NOMO-1 treated with dmso at 0.1 percent for 144 hours (cell line): ENCODE measurements around the gene STARD8.

ENCODE experiments used
- DNase-seq: peaks from one replicate; lab custom pipeline; 2025; ENCODE audit not compliant: unreplicated experiment; lab: John Stamatoyannopoulos, UW

The STARD8 gene

GRCh38 chrX:68749426-68749825, 102.0 kb downstream of the STARD8 start:
- no peak for DNase-seq

- DNase-seq, result no peak
These were observed 102.8 kb downstream of the STARD8 start for GRCh38 chrX:68750316-68750715.

GRCh38 chrX:68751372-68751771, 103.9 kb downstream of the STARD8 start:
- no peak for DNase-seq

- no peak for DNase-seq
These were observed 105.8 kb downstream of the STARD8 start for GRCh38 chrX:68753218-68753617.

GRCh38 chrX:68754406-68754805, 106.9 kb downstream of the STARD8 start:
- DNase-seq, result no peak

GRCh38 chrX:68755616-68756125, 108.2 kb downstream of the STARD8 start:
- DNase-seq, result no peak

GRCh38 chrX:68757331-68757730, 109.9 kb downstream of the STARD8 start:
- no peak for DNase-seq

GRCh38 chrX:68757731-68758130, 110.3 kb downstream of the STARD8 start:
- no peak for DNase-seq

- DNase-seq, result no peak
These were observed 111.2 kb downstream of the STARD8 start for GRCh38 chrX:68758671-68759070.

GRCh38 chrX:68761086-68761485, 113.6 kb downstream of the STARD8 start:
- no peak for DNase-seq

GRCh38 chrX:68762766-68763165, 115.3 kb downstream of the STARD8 start:
- DNase-seq, result no peak

GRCh38 chrX:68763481-68763880, 116.0 kb downstream of the STARD8 start:
- no peak for DNase-seq
